Measurements from ENCODE around the gene NDUFS7. TPM values are rescaled to one million over a fixed set of nuclear protein-coding genes. Genes with fewer than 3 reads are reported as not detected.

The NDUFS7 gene
- total and polyA plus RNA-seq, 9 of the 15 experiments (the other 6 are each of a cell fraction or from before 2014, with no cell fraction given): 6.0 to 271 (median 60.6) TPM

- TF ChIP-seq ZNF695 (CRISPR knock-in tag; IDR thresholded peaks at IDR 0.05): no peak
- TF ChIP-seq ZBTB9 (CRISPR knock-in tag; IDR thresholded peaks at IDR 0.05): peak; percentile 76; the same call in 1 of the 2 replicates
- no peak for TF ChIP-seq NUFIP1 (IDR thresholded peaks at IDR 0.05; ENCODE audit: partially characterized antibody)
- TF ChIP-seq PML (IDR thresholded peaks at IDR 0.05; ENCODE audit: low read length): no peak
- TF ChIP-seq MCM2 (IDR thresholded peaks at IDR 0.05; ENCODE audit: low read depth): no peak
- no peak for TF ChIP-seq GTF2E2 (tag; IDR thresholded peaks at IDR 0.05)
- peak; percentile 53; the same call in 1 of the 2 replicates for TF ChIP-seq ZNF263 (CRISPR knock-in tag; IDR thresholded peaks at IDR 0.05; ENCODE audit: borderline replicate concordance)
- peak; percentile 22; the same call in 1 of the 2 replicates for TF ChIP-seq E2F5 (CRISPR knock-in tag; IDR thresholded peaks at IDR 0.05)
- no peak for TF ChIP-seq SP2 (IDR thresholded peaks at IDR 0.05; ENCODE audit: extremely low read depth, low read depth, low read length, poor library complexity, severe bottlenecking)
- peak; percentile 43; the same call in 1 of the 2 replicates for TF ChIP-seq CHD2 (IDR thresholded peaks at IDR 0.05; ENCODE audit: low read depth, low read length)
- TF ChIP-seq ZBTB49 (CRISPR knock-in tag; IDR thresholded peaks at IDR 0.05; ENCODE audit: borderline replicate concordance): no peak; the same call in 1 of the 2 replicates
- peak; percentile 48; the same call in 1 of the 2 replicates for TF ChIP-seq KLF1 (tag; IDR thresholded peaks at IDR 0.05)
- no peak for TF ChIP-seq NCOA2 (IDR thresholded peaks at IDR 0.05; ENCODE audit: partially characterized antibody in 2 of 2)
- peak; percentile 86 for TF ChIP-seq ADNP (tag; IDR thresholded peaks at IDR 0.05)
- TF ChIP-seq SRSF1 (IDR thresholded peaks at IDR 0.05; ENCODE audit: low read depth, low read length): no peak
- no peak for TF ChIP-seq ZC3H4 (CRISPR knock-in tag; IDR thresholded peaks at IDR 0.05; ENCODE audit: borderline replicate concordance)
- TF ChIP-seq IRF1 (CRISPR knock-in tag; IDR thresholded peaks at IDR 0.05; ENCODE audit: borderline replicate concordance): no peak
- TF ChIP-seq FUS (optimal IDR thresholded peaks at IDR 0.05; ENCODE audit: low read depth, low read length): peak; percentile 56
- no peak for TF ChIP-seq PTTG1 (tag; IDR thresholded peaks at IDR 0.05; ENCODE audit: low read depth)
- no peak for TF ChIP-seq ZBTB34 (CRISPR knock-in tag; IDR thresholded peaks at IDR 0.05)
- TF ChIP-seq ZFP36 (IDR thresholded peaks at IDR 0.05; ENCODE audit: low read depth, low read length, partially characterized antibody): no peak
Observed at GRCh38 chr19:1406774-1407527, 23.2 kb downstream of the NDUFS7 start (continued).
